GM10248 (cell line): Measurements from ENCODE around the gene NIN.

ENCODE experiments used
- CTCF ChIA-PET: fragments of 300-600 bp; sonication (Branson Sonifier 250); formaldehyde crosslinking; extraction: SDS; loops from one replicate; lab custom pipeline; 2021; ENCODE audit warnings: antibody characterized with exemption; lab: Yijun Ruan, JAX
- POLR2A ChIA-PET: fragments of 350-650 bp; sonication (Branson Sonifier 250); formaldehyde crosslinking; extraction: SDS; loops from one replicate; lab custom pipeline; 2020; ENCODE audit warnings: antibody characterized with exemption; lab: Yijun Ruan, JAX
- DNase-seq: peaks from one replicate; pipeline ENCODE4 v3.0.0; 2012; ENCODE audit errors: extremely low spot score
- CTCF ChIP-seq: IDR thresholded peaks from 2 replicates; pipeline ENCODE4 v1.5.1; 2012; ENCODE audit warnings: mild to moderate bottlenecking, low read depth; ENCODE audit errors: extremely low read depth, missing control alignments, control extremely low read depth

NIN gene

DNA sequence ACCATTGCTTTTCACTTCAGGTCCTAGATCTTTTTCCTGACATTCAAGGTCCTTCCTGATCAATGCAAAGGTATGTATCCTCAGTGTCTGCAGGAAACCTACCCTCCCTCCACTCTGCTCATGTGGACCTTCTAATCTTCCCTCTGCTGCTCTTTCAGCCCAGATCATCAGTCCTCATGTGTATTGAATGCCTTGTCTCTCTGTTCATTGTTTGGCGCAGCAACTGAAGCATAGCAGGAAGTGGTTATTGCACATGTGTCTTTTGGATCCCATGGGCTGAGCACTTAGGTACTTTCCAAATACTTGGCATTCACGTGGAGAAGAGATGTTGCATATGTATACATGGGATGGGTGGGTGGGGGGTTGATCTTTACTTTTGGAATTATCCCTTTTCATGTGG is 4.3 kb upstream of the NIN start:
- ChIA-PET POLR2A (no interaction called here), CTCF (no interaction called here)
- no peak for DNase-seq
- TF ChIP-seq CTCF: no peak

DNA sequence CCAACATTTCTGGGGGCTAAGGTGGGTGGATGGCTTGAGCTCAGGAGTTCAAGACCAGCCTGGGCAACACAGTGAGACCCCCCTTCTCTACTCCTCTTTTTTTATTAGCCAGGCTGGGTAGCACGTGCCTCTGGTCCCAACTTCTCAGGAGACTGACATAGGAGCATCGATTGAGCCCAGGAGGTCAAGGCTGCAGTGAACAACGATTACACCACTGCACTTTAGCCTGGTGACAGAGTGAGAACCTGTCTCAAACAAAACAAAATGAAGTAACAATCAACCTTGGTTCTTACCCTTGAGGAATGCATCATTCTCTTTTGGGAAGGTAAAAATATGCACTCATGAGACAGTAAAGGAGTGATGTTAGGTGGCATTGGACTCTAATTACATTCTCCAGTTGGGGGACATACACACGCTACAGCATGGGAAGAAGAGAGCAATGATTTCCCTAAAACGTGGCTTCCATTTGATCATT is 3.9 kb upstream of the NIN start:
- POLR2A ChIA-PET: no interaction called here
- CTCF ChIA-PET: no interaction called here
- DNase-seq: no peak
- TF ChIP-seq CTCF: no peak

DNA sequence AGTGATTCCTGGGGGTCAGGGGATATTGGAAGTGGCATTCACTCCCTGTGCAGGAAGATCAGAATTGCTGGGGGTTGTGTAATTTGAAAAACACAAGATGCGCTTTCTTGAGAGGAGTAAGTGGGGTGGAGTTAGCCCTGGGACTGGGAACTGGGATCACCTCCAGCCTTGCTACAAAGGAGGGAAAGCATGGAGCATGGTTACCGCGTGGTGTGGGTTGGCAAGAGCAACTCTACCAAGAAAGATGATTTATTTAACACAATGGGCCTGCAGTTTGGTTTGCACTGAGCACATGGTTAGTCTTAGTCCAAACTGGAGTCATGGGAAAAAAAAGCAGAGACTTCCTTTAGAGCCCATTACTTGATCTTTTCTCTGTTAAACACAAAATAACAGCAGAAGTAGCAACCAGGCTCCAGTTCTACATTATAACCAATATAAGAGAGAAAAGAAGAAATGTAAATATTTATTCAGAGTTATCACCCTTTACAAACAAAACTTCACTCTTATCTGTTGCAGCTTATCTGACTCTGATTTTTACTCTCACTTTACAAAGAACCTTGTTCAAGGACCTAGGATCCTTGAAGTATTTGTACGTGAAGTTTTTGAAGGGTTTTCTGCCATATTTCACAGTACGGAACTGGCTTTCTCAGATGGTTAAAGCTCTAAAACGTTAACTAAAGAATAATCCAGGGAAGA is 2.1 kb upstream of the NIN start:
- no peak for DNase-seq
- CTCF ChIA-PET: interaction anchor here (0.7 kb wide), 1 partner anchor 10 kb away, joined by 3 read pairs; no protein-coding TSS in a partner anchor
- POLR2A ChIA-PET: no interaction called here
- TF ChIP-seq CTCF: no peak

DNA sequence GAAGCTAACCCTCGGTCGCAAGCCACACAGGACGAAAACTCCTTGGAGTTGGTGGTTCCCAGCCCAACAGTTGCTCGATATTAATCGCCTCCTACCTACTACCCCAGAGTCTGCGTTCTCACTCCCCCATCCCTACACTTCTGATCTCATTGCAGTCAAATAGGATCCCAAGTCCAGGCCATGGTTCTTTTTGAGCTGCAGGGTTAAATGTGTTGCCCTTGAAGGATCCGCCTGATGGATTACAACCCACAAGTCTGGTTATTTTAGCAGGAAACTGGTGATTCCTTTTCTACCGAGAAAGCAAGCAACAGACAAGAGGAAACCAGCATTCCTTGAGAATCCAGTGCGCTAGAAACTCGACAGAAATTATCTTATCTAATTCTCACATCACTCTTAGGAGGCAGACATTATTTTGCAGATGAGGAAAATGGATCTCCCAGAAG is 785 bp upstream of the NIN start:
- ChIA-PET POLR2A (interaction anchor here (1.9 kb wide), 1 partner anchor 10 kb away, joined by 6 read pairs; no protein-coding TSS in a partner anchor), CTCF (interaction anchor here (1.0 to 1.4 kb wide), 2 partner anchors 9 to 29 kb away, joined by 5 to 9 read pairs; no protein-coding TSS in a partner anchor)
- no peak for DNase-seq
- no peak for TF ChIP-seq CTCF

DNA sequence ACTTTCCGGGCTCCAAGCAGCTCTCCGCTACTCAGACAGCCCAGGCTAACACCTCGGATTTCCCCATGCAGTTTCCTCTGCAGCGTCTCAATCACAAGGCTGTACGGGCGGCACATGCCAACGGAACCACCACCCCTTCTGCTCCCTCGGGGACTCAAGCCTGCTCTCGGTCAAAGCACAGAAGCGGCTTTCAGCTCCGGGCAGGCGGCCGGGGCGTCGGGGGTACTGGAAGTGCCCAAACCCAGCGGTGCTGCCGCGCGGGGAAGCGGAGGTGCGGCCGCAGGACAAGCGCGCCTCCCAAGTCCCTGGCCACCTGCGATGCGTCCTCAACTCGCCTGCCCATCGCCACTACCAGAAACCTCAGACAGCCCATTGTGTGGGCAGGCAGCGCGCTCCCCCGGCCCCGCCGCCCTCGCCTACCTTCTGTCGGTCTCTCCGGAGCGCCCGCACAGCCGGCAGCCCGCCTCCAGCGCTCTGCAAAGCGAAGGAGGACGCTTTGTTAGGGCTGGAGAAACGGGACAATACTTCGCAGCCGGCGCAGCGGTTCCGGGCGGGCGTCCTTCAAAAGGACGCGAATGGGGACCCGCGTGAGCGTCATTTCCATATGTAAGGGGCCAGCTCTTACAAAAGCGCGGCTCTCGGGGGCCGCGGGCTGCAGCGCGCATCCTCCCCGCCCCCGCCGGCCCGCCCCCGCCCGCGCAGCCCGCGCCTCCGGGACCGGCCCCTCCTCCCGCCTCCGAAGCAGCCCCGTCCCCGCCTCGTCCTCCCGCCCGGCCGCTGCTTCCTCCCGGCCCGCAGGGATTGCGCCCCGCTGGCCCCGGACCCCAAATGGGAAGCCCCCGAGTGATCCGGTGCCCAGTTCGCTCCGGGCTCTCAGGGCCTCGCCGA is 674 bp downstream of the NIN start:
- TF ChIP-seq CTCF: no peak
- CTCF ChIA-PET: interaction anchor here (0.8 to 5.9 kb wide), 11 partner anchors 8 to 116 kb away, joined by 3 to 41 read pairs (median 4); no protein-coding TSS in a partner anchor
- POLR2A ChIA-PET: interaction anchor here (0.9 to 1.9 kb wide), 3 partner anchors 9 to 35 kb away, joined by 3 to 6 read pairs (median 3); no protein-coding TSS in a partner anchor
- peak; percentile 74 for DNase-seq

- TF ChIP-seq CTCF: no peak
- CTCF ChIA-PET: interaction anchor here (0.8 to 5.9 kb wide), 10 partner anchors 10 to 115 kb away, joined by 3 to 41 read pairs (median 4); no protein-coding TSS in a partner anchor
Measured at GRCh38 chr14:50829489-50830043, 1.4 kb downstream of the NIN start.

More at GRCh38 chr14:50829489-50830043, 1.4 kb downstream of the NIN start:
- no peak for DNase-seq
- POLR2A ChIA-PET: interaction anchor here (0.9 kb wide), 1 partner anchor 34 kb away, joined by 3 read pairs; no protein-coding TSS in a partner anchor
